PC-9 (cell line): Measurements from ENCODE around the gene HEXIM1.

ENCODE experiments used
- CTCF ChIP-seq: fragments of 200-600 bp; sonication (generic); conservative IDR thresholded peaks from 2 replicates; pipeline ENCODE4 v1.6.1; 2017; ENCODE audit warnings: mixed run types, antibody characterized with exemption, mild to moderate bottlenecking, moderate library complexity
- EZH2 ChIP-seq: fragments of 200-600 bp; sonication (generic); IDR thresholded peaks from 2 replicates; pipeline ENCODE4 v1.8.0; 2017; ENCODE audit warnings: antibody characterized with exemption, low read depth

- TF ChIP-seq CTCF (no peak), EZH2 (no peak)
These were observed 21.1 kb upstream of the HEXIM1 start for GRCh38 chr17:45127207-45127547.
